ENCODE measurements around the gene SLC22A14. TPM values are rescaled to one million over a fixed set of nuclear protein-coding genes. Genes with fewer than 3 reads are reported as not detected.
"Not testable (repeated sequence)": the region's sequence is repeated elsewhere in the genome, so short reads cannot be mapped to it uniquely, and the experiment has no call there.

The SLC22A14 gene, protein sequence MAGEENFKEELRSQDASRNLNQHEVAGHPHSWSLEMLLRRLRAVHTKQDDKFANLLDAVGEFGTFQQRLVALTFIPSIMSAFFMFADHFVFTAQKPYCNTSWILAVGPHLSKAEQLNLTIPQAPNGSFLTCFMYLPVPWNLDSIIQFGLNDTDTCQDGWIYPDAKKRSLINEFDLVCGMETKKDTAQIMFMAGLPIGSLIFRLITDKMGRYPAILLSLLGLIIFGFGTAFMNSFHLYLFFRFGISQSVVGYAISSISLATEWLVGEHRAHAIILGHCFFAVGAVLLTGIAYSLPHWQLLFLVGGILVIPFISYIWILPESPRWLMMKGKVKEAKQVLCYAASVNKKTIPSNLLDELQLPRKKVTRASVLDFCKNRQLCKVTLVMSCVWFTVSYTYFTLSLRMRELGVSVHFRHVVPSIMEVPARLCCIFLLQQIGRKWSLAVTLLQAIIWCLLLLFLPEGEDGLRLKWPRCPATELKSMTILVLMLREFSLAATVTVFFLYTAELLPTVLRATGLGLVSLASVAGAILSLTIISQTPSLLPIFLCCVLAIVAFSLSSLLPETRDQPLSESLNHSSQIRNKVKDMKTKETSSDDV
- 0.17 TPM in 1 of 2 replicates, not detected in the other for total RNA-seq

DNA sequence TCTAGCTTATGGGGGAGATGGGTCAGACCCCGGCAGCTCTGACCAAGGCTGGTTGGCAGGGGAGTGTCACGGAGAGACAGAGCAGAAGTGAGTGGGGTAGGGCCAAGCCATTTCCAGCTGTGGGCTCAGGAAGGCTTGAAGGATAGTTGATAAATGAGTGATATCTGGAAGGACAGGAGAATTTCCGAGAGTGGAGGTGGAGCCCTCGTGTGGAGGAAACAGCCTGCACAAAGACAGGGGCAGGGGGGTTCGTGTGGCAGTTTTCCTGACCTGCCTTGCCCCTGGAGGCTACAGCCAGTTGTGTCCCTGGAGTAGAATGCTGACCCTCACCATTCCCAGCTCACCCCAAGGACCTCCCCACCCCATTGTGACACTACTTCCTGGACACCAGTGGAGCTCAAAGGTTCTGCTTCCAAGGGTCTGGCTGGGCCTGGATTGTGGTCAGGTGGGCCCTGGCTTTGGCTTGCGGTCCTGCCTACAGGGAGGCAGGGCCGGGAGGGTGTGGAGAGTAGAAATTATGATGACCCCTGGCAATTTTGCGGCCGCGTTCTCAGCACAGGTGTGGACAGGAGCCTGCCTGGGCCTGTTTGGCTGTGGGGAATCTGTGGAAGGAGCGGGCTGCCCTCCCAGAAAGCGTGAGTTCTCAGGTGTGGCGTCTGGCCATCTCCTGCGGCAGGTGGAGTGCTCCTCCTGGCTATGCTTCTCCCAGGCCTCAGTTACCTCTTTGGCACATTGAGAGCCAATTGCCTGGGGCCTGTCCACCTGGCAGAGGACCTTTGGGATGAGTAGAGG lies at the start of gene SLC22A14:
TSS of gene SLC22A14 (plus strand) at position 400 of the 792 bp plus-strand sequence. CDS start 23,733 bp downstream, outside the sequence.
- DNase-seq: no peak

DNA sequence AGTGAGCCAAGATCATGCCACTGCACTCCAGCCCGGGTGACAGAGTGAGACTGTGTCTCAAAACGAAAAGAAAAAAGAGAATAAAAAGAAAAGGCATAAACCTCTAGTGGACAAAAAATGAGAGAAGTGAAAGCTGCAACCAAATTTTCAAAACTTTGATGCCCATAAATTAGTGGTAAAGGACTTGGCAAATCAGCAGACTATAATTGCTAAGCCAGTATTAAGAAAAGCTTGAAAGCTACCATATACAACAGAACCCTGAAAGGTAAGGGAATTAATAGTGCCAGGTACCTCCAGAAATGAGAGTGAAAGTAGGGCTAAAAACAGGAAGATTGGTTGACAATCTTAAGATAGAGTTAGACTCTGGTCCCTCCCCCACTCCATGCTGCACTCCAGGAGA lies 49.4 kb upstream of the SLC22A14 start:
- no peak for DNase-seq

DNA sequence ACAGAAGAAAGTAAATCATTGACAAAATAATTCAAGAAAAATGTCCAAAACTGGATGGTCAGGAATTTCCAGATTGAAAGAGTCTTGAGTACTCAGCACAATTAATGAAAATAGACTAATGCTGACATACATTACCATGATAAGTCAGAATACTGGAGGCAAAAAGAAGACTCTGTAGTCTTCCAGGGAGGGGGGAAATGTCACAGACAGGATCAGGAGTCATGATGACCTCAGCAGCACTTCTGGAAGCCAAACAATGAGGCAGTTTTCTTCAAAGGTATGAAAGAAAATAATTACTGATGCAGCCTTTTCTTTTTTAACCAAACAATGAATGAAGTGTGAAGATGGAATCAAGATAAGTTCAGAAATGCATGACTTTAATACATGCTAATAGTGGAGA lies 46.6 kb upstream of the SLC22A14 start:
- DNase-seq: peak; percentile 36

DNA sequence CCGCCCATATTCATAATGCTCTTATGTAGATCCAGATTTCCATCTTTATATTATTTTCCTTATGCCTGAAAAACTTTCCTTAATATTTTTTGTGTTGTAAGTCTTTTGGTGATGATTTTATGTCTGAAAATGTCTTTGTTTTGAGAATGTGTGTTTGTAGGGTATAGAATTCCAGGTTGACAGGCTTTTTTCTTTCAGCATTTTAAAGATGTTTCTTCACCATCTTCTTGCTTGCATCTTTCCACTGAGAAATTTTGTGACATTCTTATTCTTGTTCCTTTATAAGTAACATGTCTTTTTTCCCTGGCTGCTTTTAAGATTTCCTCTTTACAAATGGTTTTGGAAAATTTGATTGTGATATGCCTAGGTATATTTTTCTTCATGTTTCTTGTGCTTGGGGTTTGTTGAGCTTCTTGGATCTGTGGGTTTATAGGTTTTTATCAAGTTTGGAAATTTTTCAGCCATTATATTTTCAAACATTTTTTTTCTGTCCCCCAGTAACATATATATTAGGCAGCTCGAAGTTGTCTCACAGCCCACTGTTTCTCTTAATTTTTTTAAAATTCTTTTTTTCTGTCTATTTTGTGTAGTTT lies 43.6 kb upstream of the SLC22A14 start:
- DNase-seq: no peak

DNA sequence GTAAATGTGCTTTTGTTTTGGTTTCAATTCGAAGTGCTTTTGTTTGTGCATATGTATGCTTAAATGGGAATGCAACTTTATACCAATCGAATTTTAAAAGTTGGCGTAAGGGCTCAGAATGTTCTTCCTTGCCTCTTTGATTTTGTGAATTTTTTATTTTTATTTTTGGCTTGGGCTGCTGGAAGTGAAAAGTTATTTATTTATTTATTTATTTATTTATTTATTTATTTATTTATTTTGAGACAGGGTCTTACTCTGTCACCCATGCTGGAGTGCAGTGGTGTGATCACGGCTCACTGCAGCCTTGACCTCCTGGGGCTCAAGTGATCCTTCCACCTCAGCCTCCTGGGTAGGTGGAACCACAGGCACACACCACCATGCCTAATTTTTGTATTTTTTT lies 39.3 kb upstream of the SLC22A14 start:
- DNase-seq: not testable (repeated sequence)

DNA sequence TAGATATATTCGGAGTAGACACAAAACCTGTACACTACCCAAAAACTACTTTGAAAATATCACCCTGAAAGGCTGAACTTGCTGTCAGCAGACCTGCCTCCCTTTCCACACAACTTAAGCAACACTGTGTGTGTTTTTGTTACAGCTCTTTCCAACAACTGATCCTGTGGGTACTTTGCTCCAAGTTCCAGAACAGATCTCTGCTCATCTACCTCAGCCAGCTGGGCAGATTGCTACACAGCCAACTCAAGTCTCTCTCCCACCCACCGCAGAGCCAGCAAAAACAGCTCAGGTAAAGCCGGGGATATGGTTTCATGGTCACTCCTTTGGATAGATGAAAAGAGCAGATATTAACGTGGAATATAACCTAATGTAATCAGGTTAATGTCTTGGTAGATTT lies 36.2 kb upstream of the SLC22A14 start:
- DNase-seq: no peak

DNA sequence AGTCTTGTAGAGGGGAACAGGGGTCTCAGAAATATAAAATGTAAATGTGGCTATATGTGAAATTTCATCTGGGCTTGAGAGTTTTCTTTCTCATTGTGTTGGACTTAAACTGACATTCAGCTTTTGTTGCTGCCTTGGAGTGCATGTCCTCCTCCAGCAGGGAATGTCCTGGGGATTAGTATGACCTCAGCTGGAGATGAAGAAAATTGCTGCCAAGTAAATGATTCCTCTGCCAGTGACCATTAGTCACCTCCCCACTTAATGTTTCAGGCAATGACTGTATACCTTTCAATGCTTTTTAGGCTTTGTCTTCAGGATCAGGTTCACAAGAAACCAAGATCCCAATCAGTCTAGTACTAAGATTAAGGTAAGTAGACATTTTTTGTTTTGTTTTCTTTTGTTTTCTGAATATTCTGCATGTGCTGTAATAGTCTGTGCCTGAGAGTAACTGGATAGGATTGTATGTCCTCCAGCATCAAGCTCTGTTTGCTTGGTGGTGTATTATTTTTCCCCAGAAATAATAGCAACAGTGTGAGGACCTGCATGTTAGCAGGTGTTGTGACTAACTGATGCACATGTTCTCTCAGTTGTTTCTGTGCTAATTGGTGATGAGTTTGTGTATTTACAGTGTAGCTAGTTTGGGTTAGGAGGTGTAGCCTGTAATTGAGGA lies 34.6 kb upstream of the SLC22A14 start:
- peak; percentile 87 for DNase-seq

DNA sequence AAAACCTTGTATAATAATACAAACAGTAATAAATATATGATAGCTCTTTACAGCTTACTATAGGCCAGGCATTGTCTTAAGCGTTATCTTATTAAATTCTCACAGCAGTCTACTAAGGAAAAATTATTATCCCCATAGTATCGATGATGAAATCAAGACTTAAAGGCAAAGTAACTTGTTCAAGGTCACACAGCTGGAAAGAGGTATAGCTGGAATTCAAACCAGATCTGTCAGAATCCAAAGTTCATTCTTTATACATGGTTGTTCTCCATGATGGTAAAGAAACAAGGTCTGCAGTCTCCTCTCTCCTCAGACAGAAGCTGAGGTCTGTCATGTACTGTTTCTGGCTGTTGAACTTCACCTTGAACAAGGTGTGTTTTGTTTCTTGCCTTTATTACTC lies 31.9 kb upstream of the SLC22A14 start:
- no peak for DNase-seq

DNA sequence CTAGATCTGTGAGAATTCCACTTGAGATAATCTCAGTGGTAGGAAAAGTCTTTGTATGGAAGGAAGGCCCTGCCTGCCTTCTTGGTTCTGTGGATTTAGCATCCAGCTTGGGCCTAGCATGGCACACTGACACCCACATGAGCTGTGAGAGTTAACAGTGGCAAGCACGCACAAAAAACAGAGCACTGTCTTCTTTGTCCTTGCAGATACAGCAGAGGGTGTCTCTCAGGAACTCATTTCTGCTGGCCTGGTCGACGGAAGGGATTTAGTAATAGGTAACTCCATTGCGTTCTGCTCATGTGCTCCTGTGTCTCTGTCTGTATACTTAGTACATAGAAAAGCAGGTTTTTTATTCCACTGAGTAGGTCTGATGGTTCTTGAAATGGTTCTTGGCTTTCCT lies 30.9 kb upstream of the SLC22A14 start:
- no peak for DNase-seq

DNA sequence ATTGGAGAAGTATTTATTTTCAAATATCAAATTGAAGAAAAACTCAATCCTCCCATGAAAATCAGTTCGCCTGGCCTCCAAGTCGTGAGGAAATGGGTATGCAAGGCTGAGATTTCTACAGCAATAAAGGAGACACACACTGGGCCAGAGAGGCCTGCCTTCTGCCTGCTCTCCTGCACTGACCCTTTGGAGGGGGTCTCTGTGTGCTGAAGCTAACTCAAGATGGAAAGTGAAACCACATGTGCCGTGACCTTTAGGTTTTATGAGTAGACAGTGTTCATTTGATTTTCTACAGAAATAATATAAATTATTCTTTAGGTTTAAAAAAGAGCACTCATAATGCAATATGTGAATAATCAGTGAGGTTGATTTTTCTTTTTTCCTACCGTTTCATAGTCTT lies 28.4 kb upstream of the SLC22A14 start:
- no peak for DNase-seq

DNA sequence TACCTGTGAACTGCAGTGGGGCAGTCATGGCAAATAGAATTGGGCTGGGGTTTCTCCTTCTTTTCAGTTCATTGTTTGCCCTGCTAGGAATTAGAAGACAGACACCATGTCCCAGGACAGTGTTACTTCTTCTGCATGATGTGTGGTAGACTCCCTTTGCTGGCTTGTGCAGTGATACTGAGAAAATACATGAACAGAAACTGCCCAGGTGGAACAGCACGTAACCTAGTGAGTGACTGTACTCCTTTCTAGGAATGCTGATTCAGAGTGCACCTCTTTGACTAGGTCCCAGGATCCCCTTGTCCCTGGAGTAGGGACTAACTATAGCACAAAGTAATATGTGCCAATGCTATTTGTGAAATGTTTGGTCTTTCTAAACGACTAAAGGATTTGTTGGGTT lies 27.2 kb upstream of the SLC22A14 start:
- no peak for DNase-seq

DNA sequence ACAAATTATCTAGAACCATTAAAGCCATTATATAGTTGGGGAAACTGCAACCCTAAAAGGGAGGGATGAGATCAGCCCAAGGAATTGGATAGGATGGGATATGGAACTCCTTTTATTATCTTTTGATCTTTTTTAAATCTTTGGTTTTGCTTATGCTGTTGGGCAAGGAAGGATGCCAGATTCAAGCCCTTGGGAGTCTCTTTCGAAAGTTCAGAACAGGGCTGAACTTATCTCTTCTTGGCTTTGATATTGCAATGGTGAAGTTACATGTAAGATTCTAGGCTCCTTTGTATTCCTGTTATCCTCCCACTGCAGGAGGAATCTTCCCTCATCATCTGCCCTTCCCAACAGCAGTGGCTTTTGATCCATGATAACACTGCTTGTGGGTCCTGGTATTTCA lies 26.5 kb upstream of the SLC22A14 start:
- DNase-seq: no peak

DNA sequence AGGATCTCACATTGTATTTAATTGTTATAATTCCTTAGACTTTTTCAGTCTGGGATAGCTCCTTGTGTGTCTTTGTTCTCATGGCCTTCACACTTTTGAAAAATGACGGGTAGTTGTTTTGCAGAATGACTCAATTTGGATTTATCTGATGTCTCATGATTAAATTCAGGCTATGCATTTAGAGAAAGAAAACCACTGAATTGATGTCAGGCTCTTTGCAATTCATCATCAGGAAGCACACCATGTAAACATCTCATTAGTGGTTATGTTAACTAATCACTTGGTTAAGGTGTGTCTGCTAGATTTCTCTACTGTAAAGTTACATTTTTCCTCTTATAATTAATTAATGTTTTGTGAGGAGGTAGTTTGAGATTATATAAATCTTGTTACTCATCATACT lies 24.5 kb upstream of the SLC22A14 start:
- DNase-seq: no peak

DNA sequence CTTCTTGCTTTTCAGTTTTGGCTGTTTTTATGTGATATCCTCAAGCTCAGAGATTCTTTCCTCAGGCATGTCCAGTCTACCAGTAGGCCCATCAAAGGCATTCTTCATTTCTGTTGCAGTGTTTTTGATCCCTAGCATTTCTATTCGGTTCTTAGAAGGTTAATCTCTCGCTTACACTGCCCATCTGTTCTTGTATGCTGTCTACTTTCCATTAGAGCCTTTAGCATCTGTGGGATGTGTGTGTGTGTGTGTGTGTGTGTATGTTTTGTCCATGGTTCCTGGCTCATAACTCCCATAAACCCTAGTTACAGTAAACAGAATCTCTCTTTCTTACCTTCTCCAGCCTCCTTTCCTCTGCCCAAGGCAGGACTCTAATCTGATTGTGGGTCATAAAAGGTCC lies 21.6 kb upstream of the SLC22A14 start:
- no peak for DNase-seq

DNA sequence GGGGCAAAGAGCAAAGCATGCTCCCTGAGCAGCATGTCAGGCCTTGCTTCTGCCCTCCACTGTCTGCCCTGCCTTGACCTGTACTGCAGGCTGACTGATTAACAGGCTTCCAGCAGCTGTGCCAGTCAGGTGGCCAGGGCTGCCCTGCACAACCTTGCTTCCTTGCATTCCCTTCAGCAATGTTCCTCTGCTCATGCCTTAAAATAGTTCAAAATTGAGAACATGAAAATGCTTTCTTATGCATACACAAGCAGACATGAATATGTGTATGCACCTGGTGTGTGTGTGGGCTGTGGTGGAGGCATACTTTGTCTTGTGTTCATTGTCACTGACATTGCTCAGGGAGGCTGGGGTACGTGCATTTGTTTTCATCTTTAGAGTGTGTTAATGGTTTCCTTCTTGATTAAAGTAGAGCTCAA lies 17.7 kb upstream of the SLC22A14 start:
- no peak for DNase-seq

DNA sequence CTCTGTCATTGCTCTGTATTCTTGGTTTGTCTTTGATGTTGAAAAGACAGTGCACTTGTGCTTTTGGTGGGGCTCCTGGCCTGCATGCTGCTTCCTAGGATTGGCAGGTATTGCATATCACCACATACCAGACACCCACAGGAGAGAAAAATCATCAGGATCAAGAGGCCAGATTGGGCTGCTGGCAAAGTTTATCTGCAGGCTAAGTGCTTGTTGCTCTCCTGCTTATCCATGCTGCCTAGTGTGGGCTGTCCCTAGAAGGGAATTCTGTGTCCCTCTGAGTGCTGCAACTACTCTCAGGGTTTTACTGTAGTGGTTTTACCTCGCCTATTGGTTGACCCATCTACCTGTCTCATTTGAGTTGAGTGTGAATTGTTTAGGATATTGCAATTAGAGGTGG lies 17.3 kb upstream of the SLC22A14 start:
- DNase-seq: no peak

DNA sequence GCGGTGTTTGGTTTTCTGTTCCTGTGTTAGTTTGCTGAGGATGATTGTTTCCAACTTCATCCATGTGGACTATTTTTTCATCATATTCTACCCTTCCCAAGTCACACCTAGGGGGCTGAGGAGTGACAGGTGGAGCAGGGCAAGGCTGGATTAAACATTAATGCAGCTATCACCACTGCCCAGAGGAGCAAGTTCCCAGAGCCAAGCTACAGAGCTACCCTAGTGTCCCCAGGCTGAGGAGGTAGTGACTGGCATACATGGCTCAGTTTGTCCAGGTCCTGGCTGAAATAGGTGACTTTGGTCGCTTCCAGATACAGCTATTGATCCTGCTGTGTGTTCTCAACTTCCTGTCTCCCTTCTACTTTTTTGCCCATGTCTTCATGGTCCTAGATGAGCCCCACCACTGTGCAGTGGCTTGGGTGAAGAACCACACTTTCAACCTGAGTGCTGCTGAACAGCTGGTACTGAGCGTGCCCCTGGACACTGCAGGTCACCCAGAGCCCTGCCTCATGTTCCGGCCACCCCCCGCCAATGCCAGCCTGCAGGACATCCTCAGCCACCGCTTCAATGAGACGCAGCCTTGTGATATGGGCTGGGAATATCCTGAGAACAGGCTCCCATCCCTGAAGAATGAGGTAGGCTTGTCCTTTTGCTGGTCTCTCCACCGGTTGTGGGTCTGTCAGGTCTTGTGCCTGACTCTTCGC lies 16.3 kb upstream of the SLC22A14 start, which contains the start of gene SLC22A13:
TSS of gene SLC22A13 (plus strand) at position 209 of the 704 bp plus-strand sequence. CDS start at position 258, 49 bp downstream.
- no peak for DNase-seq

DNA sequence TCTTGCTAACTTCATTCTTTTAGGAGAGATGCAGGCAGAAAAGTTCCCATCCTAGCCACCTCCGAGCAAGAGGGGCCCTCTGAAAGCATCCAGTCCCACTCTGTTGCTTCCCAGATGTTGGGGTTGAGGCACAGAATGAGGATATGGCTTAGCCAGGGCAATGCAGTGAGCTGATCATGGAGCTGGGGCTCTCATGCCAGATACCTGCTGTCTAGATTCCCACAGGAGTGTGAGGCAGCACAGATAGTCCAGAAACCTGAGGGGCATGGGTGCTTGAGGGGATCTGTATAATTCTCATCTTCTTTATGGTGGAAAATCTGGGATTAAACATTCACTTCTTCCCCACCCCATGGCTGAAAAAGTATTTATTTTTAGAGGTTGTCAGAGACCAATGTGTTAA lies 15.3 kb upstream of the SLC22A14 start:
- no peak for DNase-seq

DNA sequence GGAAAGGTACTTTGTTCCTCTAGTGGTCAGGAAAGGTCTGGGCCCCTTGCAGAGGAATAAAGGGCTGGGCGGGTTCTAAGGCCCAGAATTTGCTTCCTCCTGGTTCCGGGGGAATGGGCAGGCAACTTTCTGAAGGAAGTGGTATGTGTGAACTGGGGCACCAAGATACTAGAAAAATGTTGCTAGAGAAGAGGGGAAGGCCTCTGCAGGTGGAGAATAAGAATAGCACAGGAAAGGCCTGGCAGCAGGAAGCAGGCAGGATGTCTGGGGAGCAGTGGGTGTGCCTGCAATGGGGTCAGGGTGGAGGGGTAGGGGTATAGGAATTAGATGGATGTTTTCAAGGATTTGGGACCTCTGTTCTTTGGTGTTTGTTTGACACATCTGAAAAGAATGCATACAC lies 14.4 kb upstream of the SLC22A14 start:
- DNase-seq: peak; percentile 9

DNA sequence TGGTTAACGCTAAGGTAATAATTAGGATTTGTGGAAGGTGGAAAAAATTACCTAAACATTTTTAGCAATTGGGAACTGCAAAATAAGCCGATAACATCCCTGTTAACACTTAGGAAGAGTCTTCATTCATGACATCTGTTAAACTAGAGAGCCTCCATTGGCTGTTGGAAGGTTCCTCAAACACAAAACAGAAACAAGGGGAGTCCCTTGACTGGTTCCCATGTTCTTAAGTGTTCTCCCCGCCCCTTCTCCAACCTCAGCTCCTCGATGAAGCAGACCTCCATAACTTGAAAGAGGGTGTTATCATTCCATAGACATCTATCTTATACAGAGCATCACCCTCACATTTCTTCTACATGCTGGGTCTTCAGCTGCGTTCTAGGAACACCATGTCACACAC lies 14.0 kb upstream of the SLC22A14 start:
- no peak for DNase-seq

DNA sequence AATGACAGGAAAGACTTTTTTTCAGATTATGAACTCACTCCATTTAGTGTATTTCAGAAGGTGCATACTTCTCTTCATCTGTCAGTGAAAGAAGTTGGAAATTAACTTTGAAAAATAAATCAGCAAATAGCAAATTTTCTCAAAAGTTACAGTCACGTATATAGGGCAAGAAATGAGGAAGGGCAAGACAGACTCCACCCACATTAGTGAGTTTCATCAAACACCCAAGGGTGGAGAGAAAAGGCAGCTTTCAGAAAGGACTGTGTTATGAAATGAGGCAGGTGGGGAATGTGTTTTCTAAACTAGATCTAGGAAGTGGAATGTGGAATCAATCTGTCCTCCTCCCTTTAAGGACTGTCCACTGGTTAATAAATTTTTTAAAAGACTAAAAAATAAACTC lies 13.6 kb upstream of the SLC22A14 start:
- no peak for DNase-seq

DNA sequence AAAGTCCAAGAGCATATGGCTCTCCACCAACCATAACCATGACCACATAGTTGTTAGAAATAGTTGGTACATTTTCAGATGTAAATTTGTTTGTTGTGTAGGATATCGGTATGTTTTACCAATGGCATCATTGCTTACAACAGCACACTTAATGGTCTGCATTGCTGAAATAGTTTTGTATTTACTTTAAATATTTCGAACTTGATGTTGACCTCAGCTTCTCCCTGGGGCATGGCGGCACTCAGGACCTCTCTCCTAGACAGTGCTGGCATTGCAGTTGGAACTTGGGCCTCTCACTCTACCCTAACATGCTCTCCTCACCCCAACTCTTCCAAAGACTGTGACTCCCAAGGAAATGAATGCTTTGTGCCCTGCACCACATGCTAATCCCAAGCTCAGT lies 11.5 kb upstream of the SLC22A14 start:
- DNase-seq: no peak

Data from dermis blood vessel endothelial cell (primary cell).